Breast epithelium (tissue), 4 donors: ENCODE data around the gene VAC14. TPM values are rescaled to one million over a fixed set of nuclear protein-coding genes. Genes with fewer than 3 reads are reported as not detected.
A peak's percentile ranks its signal among the peaks of the same experiment; 100 is the strongest.
"Not testable (repeated sequence)": the region's sequence is repeated elsewhere in the genome, so short reads cannot be mapped to it uniquely, and the experiment has no call there.

ENCODE experiments used
- DNase-seq, 2 donors: peaks; one replicate each; pipeline ENCODE4 v3.0.0-alpha.2; 2019; ENCODE audit warnings: low spot score in 2 of 2
- H3K27ac ChIP-seq, 2 donors: fragments of 200-600 bp; sonication (generic) in 1 of 2; one replicate each; pipeline ENCODE4 v1.5.1; 2016 to 2019; ENCODE audit warnings: mild to moderate bottlenecking in 1 of 2
- H3K27me3 ChIP-seq, 2 donors: fragments of 200-600 bp; sonication (generic) in 1 of 2; one replicate each; pipeline versions ENCODE4 v1.5.1 to v1.6.0; 2017 to 2019; ENCODE audit warnings: control low read depth in 1 of 2, mild to moderate bottlenecking in 1 of 2
- H3K36me3 ChIP-seq: fragments of 200-600 bp; one replicate; pipeline ENCODE4 v1.5.1; 2019
- H3K4me1 ChIP-seq, 2 donors: fragments of 200-600 bp; sonication (generic); one replicate each; pipeline ENCODE4 v1.5.1; 2016 to 2019; ENCODE audit warnings: control low read depth in 1 of 2
- H3K4me3 ChIP-seq, 3 donors: fragments of 200-600 bp; sonication (generic); 1 replicate in 2 of 3; 2 replicates in 1 of 3; pipeline ENCODE4 v1.5.1; 2016 to 2019; ENCODE audit warnings: mild to moderate bottlenecking in 3 of 3, moderate library complexity in 2 of 3
- H3K9me3 ChIP-seq, 2 donors: fragments of 200-600 bp; sonication (generic) in 1 of 2; one replicate each; pipeline ENCODE4 v1.5.1; 2016 to 2019; ENCODE audit warnings: control low read depth in 1 of 2
- CTCF ChIP-seq, 3 donors: fragments of 450-650 bp; IDR thresholded peaks; one replicate each; pipeline ENCODE4 v1.5.1; 2016 to 2017; ENCODE audit warnings: antibody characterized with exemption in 3 of 3, mild to moderate bottlenecking in 3 of 3, moderate library complexity in 3 of 3
- POLR2A ChIP-seq: fragments of 450-650 bp; IDR thresholded peaks from one replicate; pipeline ENCODE4 v1.6.1; 2016; ENCODE audit warnings: antibody characterized with exemption, mild to moderate bottlenecking, moderate library complexity
- POLR2AphosphoS5 ChIP-seq, 3 donors: sonication (generic); formaldehyde crosslinking; IDR thresholded peaks; one replicate each; pipeline ENCODE4 v1.6.1; 2017; ENCODE audit warnings: antibody characterized with exemption in 3 of 3
- intact Hi-C: fragments of 100-400 bp; cut with DNase I; formaldehyde crosslinking; loops from one replicate; pipeline ENCODE4 v1.15.1; 2023; ENCODE audit warnings: low total_unique reads
- total RNA-seq, 3 donors: library from RNA; depleted of rRNA; stranded (reverse); fragments of >200 nt; gene quantifications; one replicate each; pipeline ENCODE4 v1.1.0, GENCODE V29; 2016

Gene VAC14
- total RNA-seq, 3 donors from 2014 or later, result 26.7 to 29.4 (median 28.5) TPM

GRCh38 chr16:70744366-70744765 lies 56.6 kb downstream of the VAC14 start:
- no peak for TF ChIP-seq CTCF (IDR thresholded peaks at IDR 0.05)
- TF ChIP-seq POLR2A, result no peak
- TF ChIP-seq POLR2AphosphoS5 (IDR thresholded peaks at IDR 0.05), result no peak
- no peak overlapping the region for H3K27ac ChIP-seq
- H3K9me3 ChIP-seq, result no peaks in the 10 kb centered on the region
- H3K27me3 ChIP-seq, result no peaks in the 10 kb centered on the region
- intact Hi-C loops, result no loop called here
- H3K36me3 ChIP-seq, result no peaks in the 10 kb centered on the region
- H3K4me1 ChIP-seq, result peaks cover 11 to 36% of the 10 kb centered on the region in 2 donors
- H3K4me3 ChIP-seq, result no peak overlapping the region
- no peak for DNase-seq

- DNase-seq, result no peak
- TF ChIP-seq CTCF (IDR thresholded peaks at IDR 0.05), result no peak
- TF ChIP-seq POLR2AphosphoS5 (IDR thresholded peaks at IDR 0.05), result no peak
- no peak for TF ChIP-seq POLR2A
- no peak overlapping the region for H3K27ac ChIP-seq
- H3K9me3 ChIP-seq, result no peaks in the 10 kb centered on the region
- intact Hi-C loops, result no loop called here
- no peaks in the 10 kb centered on the region for H3K36me3 ChIP-seq
- H3K4me1 ChIP-seq, result peaks cover 11 to 30% of the 10 kb centered on the region in 2 donors
- H3K4me3 ChIP-seq, result no peak overlapping the region
- no peaks in the 10 kb centered on the region for H3K27me3 ChIP-seq
Observed at GRCh38 chr16:70743791-70744190, 57.2 kb downstream of the VAC14 start.

GRCh38 chr16:70742967-70743366 lies 58.0 kb downstream of the VAC14 start:
- intact Hi-C loops, H3K27me3 ChIP-seq, DNase-seq, H3K36me3 ChIP-seq, H3K27ac ChIP-seq, H3K9me3 ChIP-seq, H3K4me3 ChIP-seq: not testable (repeated sequence)
- H3K4me1 ChIP-seq, result peaks cover 16 to 30% of the 10 kb centered on the region in 2 donors

- intact Hi-C loops, result no loop called here
- Histone ChIP-seq H3K9me3 (no peaks in the 10 kb centered on the region), H3K4me3 (no peak overlapping the region), H3K27me3 (no peaks in the 10 kb centered on the region), H3K27ac (peak overlapping the region in 1 of 2 donors; percentile 64), H3K4me1 (peaks cover 18 to 34% of the 10 kb centered on the region in 2 donors), H3K36me3 (no peaks in the 10 kb centered on the region)
- DNase-seq, result no peak
- TF ChIP-seq POLR2AphosphoS5 (IDR thresholded peaks at IDR 0.05), result no peak
- TF ChIP-seq POLR2A, result no peak
- TF ChIP-seq CTCF (IDR thresholded peaks at IDR 0.05), result no peak
Observed at GRCh38 chr16:70741783-70742125, 59.2 kb downstream of the VAC14 start.

GRCh38 chr16:70740914-70741782 lies 59.8 kb downstream of the VAC14 start:
- TF ChIP-seq POLR2AphosphoS5 (IDR thresholded peaks at IDR 0.05) (no peak), CTCF (IDR thresholded peaks at IDR 0.05) (no peak), POLR2A (no peak)
- no peak overlapping the region for H3K4me3 ChIP-seq
- H3K9me3 ChIP-seq, result no peaks in the 10 kb centered on the region
- peaks cover 21 to 29% of the 10 kb centered on the region in 2 donors for H3K4me1 ChIP-seq
- no peaks in the 10 kb centered on the region for H3K36me3 ChIP-seq
- intact Hi-C loops, result no loop called here
- H3K27ac ChIP-seq, result peak overlapping the region; percentile 45 to 64
- no peaks in the 10 kb centered on the region for H3K27me3 ChIP-seq
- DNase-seq, result no peak
